ENCODE data around the gene NR5A2. TPM values are rescaled to one million over a fixed set of nuclear protein-coding genes. Genes with fewer than 3 reads are reported as not detected.

NR5A2 gene
- total RNA-seq, 1 donor from 2014 or later, result 0.13 TPM

DNA sequence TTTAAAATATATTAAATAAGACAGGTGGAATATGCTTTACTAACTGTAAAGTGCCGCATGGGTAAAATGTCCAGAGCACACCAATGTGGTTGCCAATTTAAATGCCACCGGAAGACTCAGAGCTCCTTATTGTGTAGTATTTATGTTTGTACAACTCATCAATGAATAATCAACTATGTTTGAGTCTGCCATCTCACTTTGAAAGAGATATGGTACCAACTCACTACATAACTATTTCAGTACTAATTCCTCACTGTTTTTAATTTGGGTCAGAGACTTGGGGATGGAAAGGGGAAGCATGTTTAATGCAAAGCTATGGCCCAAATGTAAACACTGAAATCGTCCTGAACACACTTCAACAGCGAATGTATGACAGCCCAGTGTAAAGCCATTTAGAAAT lies 144.8 kb downstream of the NR5A2 start:
- H3K4me3 Mint-ChIP-seq, result no peak overlapping the region
- H3K27me3 Mint-ChIP-seq (ENCODE audit: insufficient read depth), result peaks cover 28% of the 10 kb centered on the region
- DNase-seq (ENCODE audit: low spot score), result no peak
- H3K4me1 Mint-ChIP-seq (ENCODE audit: low read depth), result peaks cover 10% of the 10 kb centered on the region
- intact Hi-C loops (cut with micrococcal nuclease), result no loop called here
- peaks cover 2% of the 10 kb centered on the region for H3K36me3 Mint-ChIP-seq (ENCODE audit: low read depth)
- peaks cover 3% of the 10 kb centered on the region for H3K9me3 Mint-ChIP-seq
- H3K27ac Mint-ChIP-seq, result no peak overlapping the region

DNA sequence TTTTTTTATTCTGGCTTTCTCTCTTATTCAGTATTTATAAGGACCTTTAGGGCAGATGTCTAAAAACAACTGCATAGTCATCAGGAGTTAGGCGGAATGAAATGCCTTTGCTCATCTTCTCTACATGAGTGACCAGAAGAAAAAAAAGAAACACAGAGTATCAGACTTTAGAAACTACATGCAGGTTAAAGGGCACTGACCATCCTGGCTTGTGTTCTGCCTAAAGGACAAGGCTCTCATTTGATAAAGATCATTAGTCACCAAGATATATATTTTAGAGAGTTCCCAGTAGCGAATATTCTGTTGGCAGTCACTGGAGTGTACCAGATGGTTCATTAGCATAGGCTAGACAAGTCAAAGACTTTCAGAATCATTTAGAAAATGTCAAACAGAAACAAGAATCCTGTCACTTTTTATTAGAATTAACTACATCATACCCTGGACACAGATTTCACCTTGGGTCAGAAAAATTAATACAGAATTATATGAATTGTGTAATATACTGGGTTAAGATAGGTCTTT lies 145.6 kb downstream of the NR5A2 start:
- H3K9me3 Mint-ChIP-seq, result no peaks in the 10 kb centered on the region
- no peak overlapping the region for H3K27ac Mint-ChIP-seq
- DNase-seq (ENCODE audit: low spot score), result no peak
- peaks cover 10% of the 10 kb centered on the region for H3K4me1 Mint-ChIP-seq (ENCODE audit: low read depth)
- peaks cover 28% of the 10 kb centered on the region for H3K27me3 Mint-ChIP-seq (ENCODE audit: insufficient read depth)
- H3K4me3 Mint-ChIP-seq, result no peak overlapping the region
- H3K36me3 Mint-ChIP-seq (ENCODE audit: low read depth), result no peaks in the 10 kb centered on the region
- intact Hi-C loops (cut with micrococcal nuclease), result no loop called here

DNA sequence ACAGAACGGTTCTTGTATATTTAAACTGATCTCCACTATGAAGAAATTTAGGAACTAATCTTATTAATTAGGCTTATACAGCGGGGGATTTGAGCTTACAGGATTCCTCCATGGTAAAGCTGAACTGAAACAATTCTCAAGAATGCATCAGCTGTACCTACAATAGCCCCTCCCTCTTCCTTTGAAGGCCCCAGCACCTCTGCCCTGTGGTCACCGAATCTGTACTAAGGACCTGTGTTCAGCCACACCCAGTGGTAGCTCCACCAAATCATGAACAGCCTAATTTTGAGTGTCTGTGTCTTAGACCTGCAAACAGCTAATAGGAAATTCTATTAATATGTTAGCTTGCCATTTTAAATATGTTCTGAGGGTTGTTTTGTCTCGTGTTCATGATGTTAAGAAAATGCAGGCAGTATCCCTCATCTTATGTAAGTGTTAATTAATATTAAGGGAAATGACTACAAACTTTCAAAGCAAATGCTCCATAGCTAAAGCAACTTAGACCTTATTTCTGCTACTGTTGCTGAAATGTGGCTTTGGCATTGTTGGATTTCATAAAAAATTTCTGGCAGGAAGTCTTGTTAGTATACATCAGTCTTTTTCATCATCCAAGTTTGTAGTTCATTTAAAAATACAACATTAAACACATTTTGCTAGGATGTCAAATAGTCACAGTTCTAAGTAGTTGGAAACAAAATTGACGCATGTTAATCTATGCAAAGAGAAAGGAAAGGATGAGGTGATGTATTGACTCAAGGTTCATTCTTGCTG lies 147.2 kb downstream of the NR5A2 start:
- H3K9me3 Mint-ChIP-seq, result no peaks in the 10 kb centered on the region
- no peak overlapping the region for H3K27ac Mint-ChIP-seq
- H3K4me3 Mint-ChIP-seq, result no peak overlapping the region
- peaks cover 21% of the 10 kb centered on the region for H3K27me3 Mint-ChIP-seq (ENCODE audit: insufficient read depth)
- H3K36me3 Mint-ChIP-seq (ENCODE audit: low read depth), result no peaks in the 10 kb centered on the region
- DNase-seq (ENCODE audit: low spot score), result no peak
- peaks cover 10% of the 10 kb centered on the region for H3K4me1 Mint-ChIP-seq (ENCODE audit: low read depth)
- intact Hi-C loops (cut with micrococcal nuclease), result no loop called here

DNA sequence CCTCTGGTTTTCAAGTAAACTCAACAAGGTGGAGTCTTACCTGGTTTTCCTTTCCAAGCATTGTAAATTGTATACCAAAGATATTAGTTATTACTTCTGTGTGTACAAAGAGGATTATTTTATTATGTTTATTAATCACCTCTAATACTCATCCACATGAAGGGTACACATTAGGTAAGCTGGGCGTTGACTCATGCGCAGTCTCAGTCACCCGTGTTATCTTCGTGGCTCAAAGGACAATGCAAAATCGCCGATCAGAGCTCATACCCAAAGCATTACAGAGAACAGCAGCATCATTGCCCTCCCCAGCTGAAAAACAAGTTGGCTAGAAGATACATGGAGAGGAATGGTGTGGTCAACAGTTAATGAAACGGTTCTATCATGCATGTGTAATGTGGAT lies 148.7 kb downstream of the NR5A2 start:
- H3K27me3 Mint-ChIP-seq (ENCODE audit: insufficient read depth), result peaks cover 14% of the 10 kb centered on the region
- H3K27ac Mint-ChIP-seq, result no peak overlapping the region
- DNase-seq (ENCODE audit: low spot score), result no peak
- peaks cover 10% of the 10 kb centered on the region for H3K4me1 Mint-ChIP-seq (ENCODE audit: low read depth)
- intact Hi-C loops (cut with micrococcal nuclease), result no loop called here
- H3K4me3 Mint-ChIP-seq, result no peak overlapping the region
- H3K9me3 Mint-ChIP-seq, result no peaks in the 10 kb centered on the region
- H3K36me3 Mint-ChIP-seq (ENCODE audit: low read depth), result no peaks in the 10 kb centered on the region

DNA sequence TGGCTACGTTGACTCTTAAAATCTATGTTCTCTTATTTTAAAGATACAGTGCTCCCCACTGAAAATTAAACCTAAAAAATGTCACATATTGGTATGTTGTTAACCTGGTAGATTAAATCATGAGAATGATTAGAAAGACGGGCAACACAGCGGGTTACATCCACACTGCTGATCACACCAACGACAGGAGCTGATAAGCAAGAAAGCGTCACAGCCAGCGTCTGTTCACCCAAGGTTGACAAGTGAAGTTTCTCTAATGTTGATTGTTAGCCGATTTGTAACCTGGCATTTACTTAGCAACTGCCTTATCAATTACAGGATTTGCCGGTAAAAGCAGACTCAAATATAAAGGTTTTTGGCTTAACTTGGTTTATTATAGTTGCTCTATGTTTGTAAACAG lies 149.3 kb downstream of the NR5A2 start:
- no peaks in the 10 kb centered on the region for H3K36me3 Mint-ChIP-seq (ENCODE audit: low read depth)
- H3K4me3 Mint-ChIP-seq, result no peak overlapping the region
- H3K4me1 Mint-ChIP-seq (ENCODE audit: low read depth), result peaks cover 10% of the 10 kb centered on the region
- H3K27me3 Mint-ChIP-seq (ENCODE audit: insufficient read depth), result peaks cover 14% of the 10 kb centered on the region
- intact Hi-C loops (cut with micrococcal nuclease), result no loop called here
- no peaks in the 10 kb centered on the region for H3K9me3 Mint-ChIP-seq
- H3K27ac Mint-ChIP-seq, result no peak overlapping the region
- no peak for DNase-seq (ENCODE audit: low spot score)

DNA sequence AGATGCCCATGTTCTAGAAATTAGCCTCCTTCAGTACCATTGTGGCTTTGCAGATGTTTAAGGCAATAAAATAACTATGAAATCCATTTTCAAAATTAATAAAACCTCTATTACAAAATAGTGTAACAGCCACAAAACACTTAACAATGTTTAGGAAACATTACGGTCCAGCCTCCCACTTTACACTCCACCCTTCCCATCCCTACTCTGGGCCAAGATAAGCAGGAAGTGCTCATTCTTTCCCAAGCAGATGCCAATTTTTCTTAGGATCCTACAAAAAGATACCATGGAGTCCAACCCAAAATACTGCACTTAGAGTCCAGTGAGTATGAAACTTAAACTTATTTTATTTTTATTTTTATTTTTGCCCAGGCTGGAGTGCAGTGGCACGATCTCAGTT lies 150.8 kb downstream of the NR5A2 start:
- Mint-ChIP-seq H3K9me3 (no peaks in the 10 kb centered on the region), H3K36me3 (ENCODE audit: low read depth) (no peaks in the 10 kb centered on the region), H3K4me3 (no peak overlapping the region), H3K4me1 (ENCODE audit: low read depth) (peaks cover 10% of the 10 kb centered on the region), H3K27me3 (ENCODE audit: insufficient read depth) (peaks cover 11% of the 10 kb centered on the region), H3K27ac (no peak overlapping the region)
- DNase-seq (ENCODE audit: low spot score), result no peak
- intact Hi-C loops (cut with micrococcal nuclease), result no loop called here

DNA sequence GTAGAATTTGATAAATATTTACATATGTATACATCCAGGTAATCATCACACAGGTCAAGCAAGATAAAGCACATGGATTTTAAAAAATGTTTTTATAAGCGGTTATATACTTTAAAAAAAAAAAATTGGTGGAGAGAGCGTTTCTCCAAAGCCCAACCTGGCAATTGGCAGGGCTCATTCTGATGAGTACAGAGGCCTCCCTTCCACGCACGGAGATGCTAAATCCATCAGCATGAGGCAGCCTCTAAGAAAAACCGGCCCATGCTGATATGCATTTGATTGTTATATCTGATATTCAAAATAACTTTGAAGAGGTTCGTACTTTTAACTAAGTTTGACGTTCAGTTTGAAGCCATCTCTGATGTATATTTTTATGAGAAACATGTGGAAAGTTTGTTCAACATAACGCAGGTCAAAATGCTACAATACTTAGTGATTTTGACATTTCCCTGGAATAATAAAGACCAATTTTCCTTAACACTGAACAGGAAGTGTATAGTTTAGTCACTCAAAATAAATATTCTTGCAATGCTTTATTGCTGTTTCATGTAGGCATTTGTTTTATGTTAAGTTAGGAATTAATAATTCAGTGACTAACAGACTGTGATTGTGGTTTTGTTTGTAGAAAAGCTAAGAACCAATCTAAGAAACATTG lies 151.7 kb downstream of the NR5A2 start:
- Mint-ChIP-seq H3K9me3 (no peaks in the 10 kb centered on the region), H3K4me3 (no peak overlapping the region), H3K4me1 (ENCODE audit: low read depth) (peaks cover 10% of the 10 kb centered on the region), H3K36me3 (ENCODE audit: low read depth) (no peaks in the 10 kb centered on the region), H3K27ac (no peak overlapping the region), H3K27me3 (ENCODE audit: insufficient read depth) (peaks cover 13% of the 10 kb centered on the region)
- intact Hi-C loops (cut with micrococcal nuclease), result no loop called here
- no peak for DNase-seq (ENCODE audit: low spot score)

DNA sequence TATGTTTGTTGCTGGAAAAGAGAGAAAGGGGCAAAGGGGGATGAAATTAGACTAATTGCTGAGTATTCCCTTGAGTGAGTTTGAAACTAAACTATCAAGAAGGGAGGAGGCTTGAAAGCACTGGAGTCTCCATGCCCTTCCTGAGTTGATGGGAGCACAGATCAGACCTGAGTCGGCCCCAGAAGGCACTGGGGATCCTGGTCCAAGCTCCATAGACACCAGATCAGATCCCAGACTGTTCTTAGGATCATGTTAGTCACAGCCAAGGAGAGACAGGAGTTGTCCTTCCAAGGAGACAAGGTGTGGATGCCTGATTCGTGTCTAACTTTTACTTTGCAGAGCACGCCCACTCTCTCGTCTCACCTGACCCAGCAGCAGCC lies 152.3 kb downstream of the NR5A2 start:
- H3K36me3 Mint-ChIP-seq (ENCODE audit: low read depth), result no peaks in the 10 kb centered on the region
- H3K4me1 Mint-ChIP-seq (ENCODE audit: low read depth), result peaks cover 5% of the 10 kb centered on the region
- peaks cover 10% of the 10 kb centered on the region for H3K27me3 Mint-ChIP-seq (ENCODE audit: insufficient read depth)
- no peaks in the 10 kb centered on the region for H3K9me3 Mint-ChIP-seq
- H3K27ac Mint-ChIP-seq, result no peak overlapping the region
- intact Hi-C loops (cut with micrococcal nuclease), result no loop called here
- no peak for DNase-seq (ENCODE audit: low spot score)
- H3K4me3 Mint-ChIP-seq, result no peak overlapping the region

DNA sequence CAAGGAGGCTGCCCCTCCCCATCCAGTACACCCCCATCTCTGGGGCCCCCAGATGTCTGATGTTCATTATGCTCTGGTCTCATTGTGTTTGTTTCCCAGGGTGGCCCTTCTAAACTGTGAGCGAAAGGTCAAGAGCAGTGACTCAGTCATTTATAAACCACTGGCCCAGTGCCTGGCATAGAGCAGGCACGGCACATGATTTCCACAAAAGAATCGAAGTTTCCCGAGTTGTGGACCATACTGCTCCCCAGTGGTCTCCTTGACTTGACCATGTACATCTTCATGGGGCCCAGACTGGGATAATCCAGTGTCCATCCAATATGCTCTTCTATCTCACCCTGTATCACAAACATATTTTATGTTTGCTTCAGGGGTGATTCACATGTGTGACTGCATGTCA lies 153.3 kb downstream of the NR5A2 start:
- DNase-seq (ENCODE audit: low spot score), result no peak
- intact Hi-C loops (cut with micrococcal nuclease), result no loop called here
- Mint-ChIP-seq H3K27me3 (ENCODE audit: insufficient read depth) (peaks cover 2% of the 10 kb centered on the region), H3K9me3 (peaks cover 4% of the 10 kb centered on the region), H3K27ac (no peak overlapping the region), H3K4me1 (ENCODE audit: low read depth) (peaks cover 6% of the 10 kb centered on the region), H3K36me3 (ENCODE audit: low read depth) (peaks cover 3% of the 10 kb centered on the region), H3K4me3 (no peak overlapping the region)

DNA sequence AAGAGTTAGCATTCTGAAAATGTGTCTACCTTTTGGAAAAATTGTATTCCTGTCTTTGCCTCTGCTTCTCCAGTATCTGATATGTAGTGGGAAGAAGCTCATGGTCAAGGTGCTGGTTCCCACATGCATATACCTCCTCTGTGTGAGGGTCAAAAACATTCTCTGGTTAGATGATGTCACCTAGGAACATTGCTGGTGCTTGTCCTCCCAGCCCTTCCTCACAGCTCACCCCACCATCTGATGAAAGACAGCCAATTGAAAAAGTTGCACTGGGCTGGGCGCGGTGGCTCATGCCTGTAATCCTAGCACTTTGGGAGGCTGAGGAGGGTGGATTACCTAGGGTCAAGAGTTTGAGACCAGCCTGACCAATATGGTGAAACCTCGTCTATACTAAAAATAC lies 154.4 kb downstream of the NR5A2 start:
- intact Hi-C loops (cut with micrococcal nuclease), result no loop called here
- Mint-ChIP-seq H3K27me3 (ENCODE audit: insufficient read depth) (peaks cover 4% of the 10 kb centered on the region), H3K36me3 (ENCODE audit: low read depth) (peaks cover 3% of the 10 kb centered on the region), H3K9me3 (peaks cover 4% of the 10 kb centered on the region), H3K27ac (no peak overlapping the region), H3K4me1 (ENCODE audit: low read depth) (peaks cover 6% of the 10 kb centered on the region), H3K4me3 (no peak overlapping the region)
- no peak for DNase-seq (ENCODE audit: low spot score)

DNA sequence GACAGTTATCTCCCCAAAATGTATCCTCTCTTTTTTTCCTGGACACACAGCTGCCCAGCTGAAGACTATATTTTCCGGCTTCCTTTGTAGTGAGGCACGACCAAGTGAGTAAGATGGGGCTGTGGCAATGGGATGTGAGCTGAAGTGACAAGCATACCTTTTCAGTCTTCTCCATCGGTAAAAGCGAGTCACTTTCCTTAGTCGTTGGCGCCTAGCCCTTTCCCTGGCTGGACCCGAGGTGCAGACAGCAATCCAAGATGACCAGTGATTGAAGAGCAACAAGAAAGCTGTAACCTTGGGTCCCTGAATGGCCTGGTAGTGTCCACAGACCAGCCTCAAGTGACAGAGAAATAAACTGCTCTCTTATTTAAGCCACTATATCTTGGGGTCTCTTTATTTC lies 155.2 kb downstream of the NR5A2 start:
- no peak overlapping the region for H3K27ac Mint-ChIP-seq
- H3K4me3 Mint-ChIP-seq, result no peak overlapping the region
- H3K36me3 Mint-ChIP-seq (ENCODE audit: low read depth), result peaks cover 3% of the 10 kb centered on the region
- no peak for DNase-seq (ENCODE audit: low spot score)
- intact Hi-C loops (cut with micrococcal nuclease), result no loop called here
- peaks cover 4% of the 10 kb centered on the region for H3K9me3 Mint-ChIP-seq
- peaks cover 6% of the 10 kb centered on the region for H3K4me1 Mint-ChIP-seq (ENCODE audit: low read depth)
- H3K27me3 Mint-ChIP-seq (ENCODE audit: insufficient read depth), result peaks cover 4% of the 10 kb centered on the region

DNA sequence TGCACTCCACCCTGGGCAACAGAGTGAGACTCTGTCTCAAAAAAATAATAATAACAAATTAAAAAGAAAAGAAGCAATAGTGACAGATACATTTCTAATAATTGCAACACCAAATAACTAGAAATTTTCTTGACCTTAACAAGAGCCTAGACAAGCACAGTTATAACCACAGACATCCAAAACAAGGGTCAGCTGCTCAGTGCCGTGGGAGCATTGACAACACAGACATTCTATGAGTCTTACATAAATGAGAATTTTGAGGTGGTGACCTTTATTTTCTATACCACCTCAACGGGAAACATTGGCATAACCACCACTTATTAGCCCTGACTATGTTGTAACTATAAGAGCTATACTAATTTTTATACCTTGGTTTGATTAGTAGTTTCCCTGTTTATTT lies 156.1 kb downstream of the NR5A2 start:
- intact Hi-C loops (cut with micrococcal nuclease), result no loop called here
- no peak for DNase-seq (ENCODE audit: low spot score)
- H3K27me3 Mint-ChIP-seq (ENCODE audit: insufficient read depth), result peaks cover 10% of the 10 kb centered on the region
- H3K27ac Mint-ChIP-seq, result no peak overlapping the region
- H3K4me1 Mint-ChIP-seq (ENCODE audit: low read depth), result peaks cover 6% of the 10 kb centered on the region
- peaks cover 3% of the 10 kb centered on the region for H3K36me3 Mint-ChIP-seq (ENCODE audit: low read depth)
- H3K4me3 Mint-ChIP-seq, result no peak overlapping the region
- peaks cover 4% of the 10 kb centered on the region for H3K9me3 Mint-ChIP-seq

DNA sequence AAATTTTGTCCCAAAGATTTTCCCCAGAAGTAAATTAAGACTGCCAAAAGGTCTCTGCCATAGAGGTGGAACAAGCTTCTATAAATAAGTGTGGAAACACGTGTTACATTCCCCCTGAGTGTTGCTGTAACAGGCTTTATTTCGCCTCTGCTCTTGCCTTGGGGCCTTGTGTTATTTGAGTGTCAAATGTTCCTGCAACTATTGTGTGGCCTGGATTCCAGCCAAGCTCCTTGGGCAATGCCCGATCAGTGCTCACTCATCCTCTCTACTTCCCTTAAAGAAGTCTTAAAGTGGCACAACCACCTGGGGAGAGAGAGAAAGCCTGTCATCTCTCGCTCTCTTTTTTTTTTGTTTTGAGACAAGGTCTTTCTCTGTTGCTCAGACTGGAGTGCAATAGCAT lies 156.7 kb downstream of the NR5A2 start:
- DNase-seq (ENCODE audit: low spot score), result no peak
- Mint-ChIP-seq H3K36me3 (ENCODE audit: low read depth) (peaks cover 3% of the 10 kb centered on the region), H3K4me1 (ENCODE audit: low read depth) (peaks cover 6% of the 10 kb centered on the region), H3K27me3 (ENCODE audit: insufficient read depth) (peaks cover 10% of the 10 kb centered on the region), H3K9me3 (peaks cover 4% of the 10 kb centered on the region), H3K4me3 (no peak overlapping the region), H3K27ac (no peak overlapping the region)
- intact Hi-C loops (cut with micrococcal nuclease), result no loop called here
